ENCODE data around the gene CENPS.
A peak's percentile ranks its signal among the peaks of the same experiment; 100 is the strongest.
"Not testable (repeated sequence)": the region's sequence is repeated elsewhere in the genome, so short reads cannot be mapped to it uniquely, and the experiment has no call there.

CENPS gene

DNA sequence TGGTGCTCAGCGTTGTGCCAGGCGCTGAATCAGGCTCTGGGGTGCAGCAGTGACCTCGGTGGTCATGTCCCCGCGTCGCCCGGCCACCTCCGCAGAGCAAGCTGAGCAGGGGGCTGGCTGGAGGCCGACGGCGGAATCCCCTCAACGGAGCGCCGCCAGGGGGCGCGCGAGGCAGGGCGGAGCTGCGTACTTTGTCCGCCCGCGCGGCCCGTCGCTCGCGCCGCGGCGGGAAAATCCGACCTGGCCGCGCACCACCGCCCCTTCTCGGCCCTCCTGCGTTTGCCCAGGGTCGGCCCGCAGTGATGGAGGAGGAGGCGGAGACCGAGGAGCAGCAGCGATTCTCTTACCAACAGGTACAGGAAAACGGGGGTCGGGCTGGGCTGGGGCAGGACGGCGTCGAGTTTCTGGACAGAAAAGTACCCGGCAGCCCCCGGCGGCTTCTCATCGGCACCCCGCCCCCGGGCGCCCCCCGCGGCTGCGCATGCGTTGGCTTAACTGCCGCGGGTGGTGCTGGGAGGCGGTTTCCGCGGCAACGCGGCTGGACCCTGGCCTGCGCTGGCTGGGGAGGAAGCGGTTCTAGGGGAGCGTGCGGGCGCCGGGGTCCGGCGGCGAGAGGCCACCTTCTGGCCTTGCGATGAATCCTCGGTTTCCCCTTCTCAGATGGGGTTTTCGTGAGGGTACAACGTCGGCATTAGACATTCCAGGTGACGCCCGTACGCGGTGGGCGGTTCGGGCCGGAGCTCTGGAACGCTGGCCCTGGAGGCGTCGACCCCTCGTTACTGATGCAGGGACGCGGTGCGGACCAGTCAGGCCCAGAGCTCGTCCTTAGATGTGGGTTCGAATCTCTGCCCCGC, at the start of gene CENPS:
CENPS (plus strand) TSS at position 218 of the 854 bp plus-strand sequence; CDS start at position 303, 85 bp downstream.
- peak; percentile 64 for DNase-seq

GRCh38 chr1:10380594-10381275, 49.5 kb upstream of the CENPS start:
- DNase-seq, result no peak

- DNase-seq, result no peak
Measured at GRCh38 chr1:10383630-10384029, 46.6 kb upstream of the CENPS start.

GRCh38 chr1:10384219-10384618, 46.0 kb upstream of the CENPS start:
- no peak for DNase-seq

- no peak for DNase-seq
Measured at GRCh38 chr1:10386761-10387676, 43.2 kb upstream of the CENPS start.

GRCh38 chr1:10387677-10388386, 42.4 kb upstream of the CENPS start:
- peak; percentile 92 for DNase-seq

DNA sequence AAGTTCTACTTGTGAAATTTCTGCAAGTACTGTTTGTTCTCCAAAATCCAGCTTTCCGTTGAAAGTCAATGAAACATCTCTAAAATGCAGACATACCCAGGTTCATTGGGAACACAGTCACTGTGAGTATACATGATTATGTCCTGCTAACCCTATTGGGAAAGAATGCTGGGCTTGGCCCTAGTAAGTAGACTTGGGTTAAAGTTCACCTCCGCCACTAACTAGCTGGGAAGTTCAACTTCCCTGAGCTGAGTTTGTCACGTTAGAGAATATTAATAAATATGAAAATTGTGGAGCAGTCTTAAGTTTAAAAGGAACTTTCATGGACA, 41.9 kb upstream of the CENPS start:
- DNase-seq, result no peak

- peak; percentile 74 for DNase-seq
Measured at GRCh38 chr1:10389271-10389973, 40.8 kb upstream of the CENPS start.

DNA sequence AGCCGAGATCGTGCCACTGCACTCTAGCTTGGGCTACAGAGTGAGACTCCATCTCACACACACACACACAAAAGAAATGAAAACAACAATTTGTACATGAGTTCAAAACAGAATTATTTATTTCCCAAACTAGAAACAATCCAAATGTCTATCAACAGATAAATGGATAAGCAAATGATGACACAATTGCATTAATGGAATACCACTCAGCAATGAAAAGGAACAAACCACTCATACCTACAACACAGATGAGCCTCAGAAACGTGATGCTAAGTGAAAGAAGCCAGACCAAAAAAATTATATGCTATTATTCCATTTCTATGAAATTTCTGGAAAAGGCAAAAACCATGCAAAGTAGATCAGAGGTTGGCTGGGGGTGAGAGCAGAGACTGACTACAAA, 33.4 kb upstream of the CENPS start:
- no peak for DNase-seq

DNA sequence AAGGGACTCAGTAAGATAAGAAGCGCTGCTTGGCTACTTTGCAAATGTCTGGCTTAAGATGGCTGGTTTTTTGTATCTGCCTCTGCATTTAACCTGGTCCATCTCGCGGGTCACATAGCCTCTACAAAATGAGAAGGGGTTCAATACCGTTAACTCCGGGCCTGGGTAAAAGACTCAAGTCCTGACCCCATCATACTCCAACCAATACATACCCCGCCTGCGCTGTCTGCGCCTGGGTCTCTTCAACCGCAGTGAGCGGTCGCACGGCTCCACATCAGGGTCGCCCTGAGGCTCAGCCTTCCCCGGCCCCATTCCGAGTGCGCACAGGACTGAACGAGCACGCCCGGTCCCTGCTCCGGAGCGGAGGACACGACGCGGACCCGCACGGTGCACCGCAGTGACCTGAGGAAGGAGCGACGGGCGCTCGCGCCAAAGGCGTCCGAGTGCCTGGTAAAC, 31.9 kb upstream of the CENPS start:
- DNase-seq, result no peak

- peak; percentile 97 for DNase-seq
Measured at GRCh38 chr1:10398734-10399443, 31.3 kb upstream of the CENPS start, which contains the start of gene PGD. TSS of gene PGD (plus strand) at chr1:10399064. CDS start at chr1:10399118, 54 bp downstream.

GRCh38 chr1:10399444-10399941, 30.7 kb upstream of the CENPS start:
- DNase-seq, result no peak

DNA sequence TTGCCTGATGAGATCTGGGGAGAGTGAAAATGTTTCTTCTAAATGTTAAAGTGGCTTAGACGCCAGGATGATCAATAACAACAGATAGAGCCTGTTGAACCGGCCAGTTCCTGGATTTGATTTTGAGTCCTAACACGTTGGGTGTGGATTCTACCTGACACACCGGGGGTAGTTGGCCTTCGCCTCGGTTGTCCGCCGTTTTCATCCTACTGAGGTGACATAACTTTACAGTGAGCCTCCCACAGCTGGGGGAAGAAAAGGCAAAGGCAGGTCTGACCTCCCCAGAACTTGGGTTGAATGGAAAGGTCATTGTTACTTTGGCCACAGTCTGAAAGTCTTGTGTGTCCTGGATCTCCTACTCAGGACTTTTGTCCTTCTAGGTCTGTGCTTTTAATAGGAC, 30.2 kb upstream of the CENPS start:
- DNase-seq, result no peak

GRCh38 chr1:10401281-10401680, 29.0 kb upstream of the CENPS start:
- DNase-seq, result no peak

GRCh38 chr1:10402729-10403274, 27.4 kb upstream of the CENPS start:
- DNase-seq, result no peak

DNA sequence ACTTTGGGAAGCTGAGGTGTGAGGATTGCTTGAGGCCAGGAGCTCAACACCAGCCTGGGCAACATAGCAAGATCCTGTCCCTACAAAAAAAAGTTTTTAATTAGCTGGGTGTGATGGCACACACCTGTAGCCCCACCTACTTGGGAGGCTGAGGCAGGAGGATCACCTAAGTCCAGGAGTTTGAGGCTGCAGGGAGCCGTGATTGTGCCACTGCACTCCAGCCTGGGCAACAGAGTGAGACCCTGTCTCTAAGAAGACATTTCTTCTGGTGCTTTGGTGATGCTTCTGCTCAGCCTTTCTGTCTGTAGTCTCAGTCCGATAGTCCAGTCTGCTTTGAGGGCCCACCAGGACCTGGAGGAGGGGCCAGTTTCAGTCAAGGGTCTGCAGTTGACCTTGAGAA, 23.0 kb upstream of the CENPS start:
- DNase-seq, result no peak

GRCh38 chr1:10415211-10415930, 14.9 kb upstream of the CENPS start:
- DNase-seq, result peak; percentile 99

DNA sequence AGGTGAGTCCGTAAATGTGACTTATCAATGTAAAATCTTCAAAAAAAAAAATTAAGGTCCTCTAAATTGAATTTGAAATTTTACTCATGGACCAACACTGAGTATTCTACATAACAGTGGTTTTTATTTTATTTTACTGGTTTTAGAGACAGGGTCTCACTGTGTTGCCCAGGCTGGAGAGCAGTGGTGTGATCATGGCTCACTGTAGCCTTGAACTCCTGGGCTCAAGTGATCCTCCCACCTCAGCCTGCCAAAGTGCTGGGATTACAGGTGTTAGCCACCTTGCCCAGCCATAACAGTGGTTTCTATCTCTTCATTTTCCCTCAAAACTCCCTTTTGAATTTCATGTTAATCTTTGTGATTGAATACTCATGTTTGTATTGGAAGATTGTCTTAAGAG, 14.3 kb upstream of the CENPS start:
- DNase-seq, result not testable (repeated sequence)

- not testable (repeated sequence) for DNase-seq
Measured at GRCh38 chr1:10418741-10419140, 11.5 kb upstream of the CENPS start.

- no peak for DNase-seq
Measured at GRCh38 chr1:10419351-10419750, 10.9 kb upstream of the CENPS start.

Measured in GF-D8 (cell line).